Measurements from ENCODE around the gene CPNE8. TPM values are rescaled to one million over a fixed set of nuclear protein-coding genes. Genes with fewer than 3 reads are reported as not detected.

The CPNE8 gene
- total RNA-seq, 2 donors from 2014 or later = 7.6 to 9.6 TPM

DNA sequence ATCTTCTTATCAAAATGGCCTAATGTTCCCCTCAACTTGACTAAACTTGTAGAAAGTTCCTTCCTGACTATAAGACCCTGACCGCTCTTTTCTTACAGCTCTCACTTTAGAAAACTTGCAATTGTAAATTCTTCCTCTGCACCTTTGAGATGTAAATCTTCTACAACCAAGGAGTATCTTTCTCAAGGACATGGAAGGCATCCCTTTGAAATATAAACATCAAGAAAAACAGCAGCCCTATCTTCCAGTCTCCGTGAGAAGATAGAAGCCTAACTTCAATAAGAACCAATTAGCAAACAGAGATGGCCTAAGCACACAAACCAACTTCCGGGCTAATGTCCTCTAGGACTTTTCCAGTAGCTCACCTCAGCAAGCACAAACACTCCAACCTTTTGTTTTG, 210.3 kb downstream of the CPNE8 start:
- WGBS, 2 donors = 44 to 53% methylated on average over 3 of the region's 3 CpGs
- no peaks in the 10 kb centered on the region for H3K36me3 ChIP-seq (replicated peaks in 1 of 2; ENCODE audit: insufficient read depth in 1 of 2, low read depth in 2 of 2)
- no peaks in the 10 kb centered on the region for H3K27me3 ChIP-seq
- H3K4me3 ChIP-seq = no peak overlapping the region
- no peaks in the 10 kb centered on the region for H3K4me1 ChIP-seq
- no peak for DNase-seq
- TF ChIP-seq, protein P1, sequence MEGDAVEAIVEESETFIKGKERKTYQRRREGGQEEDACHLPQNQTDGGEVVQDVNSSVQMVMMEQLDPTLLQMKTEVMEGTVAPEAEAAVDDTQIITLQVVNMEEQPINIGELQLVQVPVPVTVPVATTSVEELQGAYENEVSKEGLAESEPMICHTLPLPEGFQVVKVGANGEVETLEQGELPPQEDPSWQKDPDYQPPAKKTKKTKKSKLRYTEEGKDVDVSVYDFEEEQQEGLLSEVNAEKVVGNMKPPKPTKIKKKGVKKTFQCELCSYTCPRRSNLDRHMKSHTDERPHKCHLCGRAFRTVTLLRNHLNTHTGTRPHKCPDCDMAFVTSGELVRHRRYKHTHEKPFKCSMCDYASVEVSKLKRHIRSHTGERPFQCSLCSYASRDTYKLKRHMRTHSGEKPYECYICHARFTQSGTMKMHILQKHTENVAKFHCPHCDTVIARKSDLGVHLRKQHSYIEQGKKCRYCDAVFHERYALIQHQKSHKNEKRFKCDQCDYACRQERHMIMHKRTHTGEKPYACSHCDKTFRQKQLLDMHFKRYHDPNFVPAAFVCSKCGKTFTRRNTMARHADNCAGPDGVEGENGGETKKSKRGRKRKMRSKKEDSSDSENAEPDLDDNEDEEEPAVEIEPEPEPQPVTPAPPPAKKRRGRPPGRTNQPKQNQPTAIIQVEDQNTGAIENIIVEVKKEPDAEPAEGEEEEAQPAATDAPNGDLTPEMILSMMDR (IDR thresholded peaks at IDR 0.05) = no peak
- no peak for TF ChIP-seq POLR2A (IDR thresholded peaks at IDR 0.05)
- intact Hi-C loops (cut with DNase I) = no loop called here
- no peak for ATAC-seq
- no peaks in the 10 kb centered on the region for H3K9me3 ChIP-seq
- no peak overlapping the region for H3K27ac ChIP-seq

DNA sequence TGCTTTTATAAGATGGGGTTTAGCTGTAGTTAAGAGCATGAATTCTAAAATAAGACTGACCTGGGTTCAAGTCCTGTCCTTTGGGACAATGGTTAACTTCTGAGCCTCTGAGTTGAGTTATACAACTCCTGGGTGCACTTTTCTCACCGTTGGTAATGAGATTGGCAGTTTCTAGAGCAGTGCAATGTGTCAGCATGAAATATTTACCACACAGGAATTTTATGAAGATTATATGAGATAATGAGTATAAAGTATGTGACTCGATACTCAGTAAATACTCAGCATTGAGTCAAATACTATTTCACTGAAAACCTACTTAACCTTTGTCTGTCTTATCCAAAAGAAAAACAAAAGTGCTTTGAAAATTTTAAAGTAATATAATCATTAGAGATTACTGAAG, 214.2 kb downstream of the CPNE8 start:
- Histone ChIP-seq H3K27ac (no peak overlapping the region), H3K4me3 (no peak overlapping the region), H3K36me3 (replicated peaks in 1 of 2; ENCODE audit: insufficient read depth in 1 of 2, low read depth in 2 of 2) (no peaks in the 10 kb centered on the region), H3K27me3 (no peaks in the 10 kb centered on the region), H3K9me3 (no peaks in the 10 kb centered on the region), H3K4me1 (no peaks in the 10 kb centered on the region)
- no peak for TF ChIP-seq POLR2A (IDR thresholded peaks at IDR 0.05)
- TF ChIP-seq, protein P1 (IDR thresholded peaks at IDR 0.05) = no peak
- no peak for DNase-seq
- 18 to 41% methylated on average over 2 of the region's 2 CpGs for WGBS, 2 donors
- intact Hi-C loops (cut with DNase I) = no loop called here
- ATAC-seq = no peak

DNA sequence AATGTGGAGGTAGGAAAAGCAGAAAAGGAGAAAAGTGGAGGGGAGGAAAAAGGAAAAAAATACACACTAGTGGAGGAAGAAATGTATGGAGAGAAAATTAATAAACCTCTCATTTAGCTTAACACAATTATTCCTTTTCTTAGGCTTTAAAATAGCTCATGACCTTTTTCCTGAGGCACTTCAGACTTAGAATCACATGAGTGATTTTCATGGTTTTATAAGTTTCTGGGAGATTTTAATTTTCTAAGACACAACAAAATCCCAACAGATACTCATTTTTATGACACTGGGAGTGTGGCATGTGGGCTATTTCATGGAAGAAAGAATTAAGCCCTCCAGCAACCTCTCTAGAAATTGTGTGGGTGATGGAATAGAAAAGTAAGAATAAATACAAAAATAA, 214.7 kb downstream of the CPNE8 start:
- no peaks in the 10 kb centered on the region for H3K27me3 ChIP-seq
- DNase-seq = no peak
- no peak for ATAC-seq
- H3K27ac ChIP-seq = no peak overlapping the region
- H3K4me3 ChIP-seq = no peak overlapping the region
- TF ChIP-seq, protein P1 (IDR thresholded peaks at IDR 0.05) = no peak
- no peak for TF ChIP-seq POLR2A (IDR thresholded peaks at IDR 0.05)
- no peaks in the 10 kb centered on the region for H3K4me1 ChIP-seq
- no peaks in the 10 kb centered on the region for H3K9me3 ChIP-seq
- H3K36me3 ChIP-seq (replicated peaks in 1 of 2; ENCODE audit: insufficient read depth in 1 of 2, low read depth in 2 of 2) = no peaks in the 10 kb centered on the region
- intact Hi-C loops (cut with DNase I) = no loop called here

DNA sequence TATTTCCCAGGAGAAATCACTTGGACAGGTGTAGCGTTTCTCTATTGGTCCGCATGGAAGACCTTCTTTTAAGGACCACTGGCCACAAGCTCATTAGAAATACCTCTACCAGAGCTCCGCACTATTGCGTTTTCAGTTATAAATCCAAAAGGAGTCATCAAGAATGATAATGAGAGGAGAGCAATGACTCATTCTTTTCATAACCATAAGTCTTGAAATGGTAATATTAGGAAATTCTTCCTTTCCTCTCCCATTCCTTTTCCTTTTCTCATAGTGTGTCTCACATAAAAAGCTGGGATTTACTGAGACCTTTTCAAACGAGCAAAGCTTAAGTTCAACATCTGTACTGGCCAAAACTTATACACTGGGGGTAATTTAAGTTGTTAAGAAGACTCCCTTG, 215.7 kb downstream of the CPNE8 start:
- TF ChIP-seq, protein P1 (IDR thresholded peaks at IDR 0.05) = no peak
- no peak for TF ChIP-seq POLR2A (IDR thresholded peaks at IDR 0.05)
- intact Hi-C loops (cut with DNase I) = no loop called here
- H3K4me1 ChIP-seq = no peaks in the 10 kb centered on the region
- no peaks in the 10 kb centered on the region for H3K27me3 ChIP-seq
- no peak overlapping the region for H3K27ac ChIP-seq
- no peaks in the 10 kb centered on the region for H3K36me3 ChIP-seq (replicated peaks in 1 of 2; ENCODE audit: insufficient read depth in 1 of 2, low read depth in 2 of 2)
- H3K4me3 ChIP-seq = no peak overlapping the region
- ATAC-seq (no peak), DNase-seq (no peak)
- H3K9me3 ChIP-seq = no peaks in the 10 kb centered on the region
- WGBS, 2 donors = 72 to 73% methylated on average over 5 of the region's 5 CpGs

DNA sequence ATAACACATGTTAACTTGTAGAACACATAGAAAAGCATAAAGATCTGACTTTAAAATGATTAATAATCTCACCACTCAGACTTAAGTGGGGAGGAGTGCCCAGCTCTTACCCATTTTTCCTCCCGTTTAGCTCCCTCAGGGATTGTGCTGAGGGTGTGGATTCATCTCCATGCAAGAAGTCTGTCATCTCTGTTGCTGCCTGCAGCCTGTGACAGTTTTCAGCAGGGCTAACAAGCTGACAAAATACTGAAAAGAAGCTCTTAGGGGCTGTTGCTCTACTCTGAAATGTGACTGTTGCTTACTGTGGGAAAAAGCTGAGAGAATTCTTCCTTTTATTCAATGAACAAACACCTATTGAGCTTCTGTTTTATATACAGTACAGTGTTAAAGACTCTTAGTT, 216.2 kb downstream of the CPNE8 start:
- 15 to 35% methylated on average over 1 of the region's 1 CpG for WGBS, 2 donors

More for the DNA sequence above, 216.2 kb downstream of the CPNE8 start:
- intact Hi-C loops (cut with DNase I) = no loop called here
- ATAC-seq (no peak), DNase-seq (no peak)
- Histone ChIP-seq H3K27me3 (no peaks in the 10 kb centered on the region), H3K9me3 (no peaks in the 10 kb centered on the region), H3K4me3 (no peak overlapping the region), H3K4me1 (no peaks in the 10 kb centered on the region), H3K36me3 (replicated peaks in 1 of 2; ENCODE audit: insufficient read depth in 1 of 2, low read depth in 2 of 2) (no peaks in the 10 kb centered on the region), H3K27ac (no peak overlapping the region)
- TF ChIP-seq, protein P1 (IDR thresholded peaks at IDR 0.05) = no peak
- no peak for TF ChIP-seq POLR2A (IDR thresholded peaks at IDR 0.05)

All from body of pancreas (tissue), 4 donors.